HK-2 (cell line): Measurements from ENCODE around the gene ZNF628.

Source experiments
- DNase-seq: peaks from one replicate; pipeline ENCODE4 v3.0.0-alpha.2; 2018; ENCODE audit not compliant: unreplicated experiment

Gene ZNF628

GRCh38 chr19:55451163-55451964 lies 25.1 kb upstream of the ZNF628 start:
- no peak for DNase-seq

GRCh38 chr19:55451965-55452748 lies 24.3 kb upstream of the ZNF628 start:
- DNase-seq = no peak

- no peak for DNase-seq
Observed at GRCh38 chr19:55452749-55453346, 23.6 kb upstream of the ZNF628 start.

GRCh38 chr19:55453511-55454260 lies 22.7 kb upstream of the ZNF628 start:
- DNase-seq = no peak

GRCh38 chr19:55454787-55455243 lies 21.6 kb upstream of the ZNF628 start:
- peak; percentile 49 for DNase-seq

GRCh38 chr19:55455576-55456235 lies 20.7 kb upstream of the ZNF628 start:
- DNase-seq = no peak

GRCh38 chr19:55456347-55456746 lies 20.1 kb upstream of the ZNF628 start:
- DNase-seq = no peak

GRCh38 chr19:55457683-55458457 lies 18.5 kb upstream of the ZNF628 start:
- DNase-seq = no peak

GRCh38 chr19:55459551-55459949 lies 16.9 kb upstream of the ZNF628 start:
- no peak for DNase-seq

GRCh38 chr19:55459950-55460657 lies 16.3 kb upstream of the ZNF628 start:
- no peak for DNase-seq

- DNase-seq = peak; percentile 64
Observed at GRCh38 chr19:55460670-55461258, 15.7 kb upstream of the ZNF628 start.

- peak; percentile 100 for DNase-seq
Observed at GRCh38 chr19:55461259-55461973, 15.0 kb upstream of the ZNF628 start, which contains the start of gene ISOC2. Gene ISOC2 (minus strand): TSS chr19:55461642. CDS start chr19:55456486, 5,156 bp downstream.

GRCh38 chr19:55461974-55462626 lies 14.3 kb upstream of the ZNF628 start:
- DNase-seq = no peak

- no peak for DNase-seq
Observed at GRCh38 chr19:55462722-55463121, 13.7 kb upstream of the ZNF628 start.

GRCh38 chr19:55463583-55464031 lies 12.8 kb upstream of the ZNF628 start:
- DNase-seq = no peak

GRCh38 chr19:55464039-55464661 lies 12.3 kb upstream of the ZNF628 start:
- DNase-seq = no peak

GRCh38 chr19:55464662-55465054 lies 11.8 kb upstream of the ZNF628 start, which contains the start of gene C19orf85:
Gene C19orf85 (minus strand): TSS chr19:55464751. CDS start chr19:55464554, 197 bp downstream.
- no peak for DNase-seq
